ENCODE results near the gene CZIB. TPM values are rescaled to one million over a fixed set of nuclear protein-coding genes. Genes with fewer than 3 reads are reported as not detected.

Gene CZIB
- total RNA-seq, 2 experiments from 2014 or later: 38.2 to 41.3 TPM

GRCh38 chr1:53255031-53255430 is 34.6 kb upstream of the CZIB start:
- no peaks in the 10 kb centered on the region for H3K27me3 Mint-ChIP-seq
- H3K36me3 Mint-ChIP-seq (ENCODE audit: low read depth): peaks cover 70% of the 10 kb centered on the region
- DNase-seq: no peak
- ChIA-PET CTCF (interaction anchor here (1.7 kb wide), 1 partner anchor 138 kb away, joined by 6 read pairs; no protein-coding TSS in a partner anchor), POLR2A (no interaction called here)
- no peak overlapping the region for H3K4me3 Mint-ChIP-seq
- no peak overlapping the region for H3K27ac Mint-ChIP-seq
- H3K9me3 Mint-ChIP-seq: no peaks in the 10 kb centered on the region
- no peaks in the 10 kb centered on the region for H3K4me1 Mint-ChIP-seq

GRCh38 chr1:53254011-53254640 is 33.7 kb upstream of the CZIB start:
- H3K4me1 Mint-ChIP-seq: no peaks in the 10 kb centered on the region
- H3K9me3 Mint-ChIP-seq: no peaks in the 10 kb centered on the region
- ChIA-PET CTCF (interaction anchor here (1.2 to 1.7 kb wide), 2 partner anchors 24 to 139 kb away, joined by 5 to 6 read pairs; no protein-coding TSS in a partner anchor), POLR2A (interaction anchor here (0.6 kb wide), 1 partner anchor 324 kb away, joined by 4 read pairs; no protein-coding TSS in a partner anchor)
- H3K27me3 Mint-ChIP-seq: no peaks in the 10 kb centered on the region
- H3K36me3 Mint-ChIP-seq (ENCODE audit: low read depth): peaks cover 70% of the 10 kb centered on the region
- no peak overlapping the region for H3K27ac Mint-ChIP-seq
- H3K4me3 Mint-ChIP-seq: no peak overlapping the region
- no peak for DNase-seq

- no peak overlapping the region for H3K4me3 Mint-ChIP-seq
- H3K36me3 Mint-ChIP-seq (ENCODE audit: low read depth): peaks cover 60% of the 10 kb centered on the region
- H3K9me3 Mint-ChIP-seq: no peaks in the 10 kb centered on the region
- ChIA-PET POLR2A (no interaction called here), CTCF (no interaction called here)
- no peaks in the 10 kb centered on the region for H3K4me1 Mint-ChIP-seq
- no peak for DNase-seq
- no peaks in the 10 kb centered on the region for H3K27me3 Mint-ChIP-seq
- no peak overlapping the region for H3K27ac Mint-ChIP-seq
Measured at GRCh38 chr1:53250325-53250724, 29.9 kb upstream of the CZIB start.

- no peaks in the 10 kb centered on the region for H3K27me3 Mint-ChIP-seq
- H3K27ac Mint-ChIP-seq: no peak overlapping the region
- H3K9me3 Mint-ChIP-seq: no peaks in the 10 kb centered on the region
- no peaks in the 10 kb centered on the region for H3K4me1 Mint-ChIP-seq
- H3K4me3 Mint-ChIP-seq: no peak overlapping the region
- CTCF ChIA-PET: no interaction called here
- H3K36me3 Mint-ChIP-seq (ENCODE audit: low read depth): peaks cover 60% of the 10 kb centered on the region
- POLR2A ChIA-PET: no interaction called here
- DNase-seq: no peak
Measured at GRCh38 chr1:53249706-53250105, 29.3 kb upstream of the CZIB start.

GRCh38 chr1:53246261-53247134 is 26.1 kb upstream of the CZIB start:
- Mint-ChIP-seq H3K36me3 (ENCODE audit: low read depth) (peaks cover 52% of the 10 kb centered on the region), H3K9me3 (no peaks in the 10 kb centered on the region), H3K4me1 (no peaks in the 10 kb centered on the region), H3K27me3 (no peaks in the 10 kb centered on the region), H3K4me3 (no peak overlapping the region), H3K27ac (no peak overlapping the region)
- ChIA-PET CTCF (interaction anchor here (0.8 kb wide), 1 partner anchor 147 kb away, joined by 3 read pairs; no protein-coding TSS in a partner anchor), POLR2A (no interaction called here)
- DNase-seq: no peak

GRCh38 chr1:53244141-53244540 is 23.7 kb upstream of the CZIB start:
- no peak overlapping the region for H3K4me3 Mint-ChIP-seq
- DNase-seq: no peak
- no peaks in the 10 kb centered on the region for H3K9me3 Mint-ChIP-seq
- H3K36me3 Mint-ChIP-seq (ENCODE audit: low read depth): peaks cover 30% of the 10 kb centered on the region
- H3K4me1 Mint-ChIP-seq: peaks cover 2% of the 10 kb centered on the region
- ChIA-PET POLR2A (no interaction called here), CTCF (no interaction called here)
- H3K27ac Mint-ChIP-seq: no peak overlapping the region
- H3K27me3 Mint-ChIP-seq: no peaks in the 10 kb centered on the region

GRCh38 chr1:53242381-53242780 is 21.9 kb upstream of the CZIB start:
- Mint-ChIP-seq H3K27me3 (no peaks in the 10 kb centered on the region), H3K36me3 (ENCODE audit: low read depth) (peaks cover 28% of the 10 kb centered on the region), H3K4me1 (peaks cover 17% of the 10 kb centered on the region), H3K27ac (no peak overlapping the region), H3K4me3 (no peak overlapping the region), H3K9me3 (no peaks in the 10 kb centered on the region)
- CTCF ChIA-PET: no interaction called here
- POLR2A ChIA-PET: no interaction called here
- no peak for DNase-seq

- Mint-ChIP-seq H3K4me1 (peaks cover 20% of the 10 kb centered on the region), H3K4me3 (no peak overlapping the region), H3K9me3 (no peaks in the 10 kb centered on the region), H3K36me3 (ENCODE audit: low read depth) (peaks cover 24% of the 10 kb centered on the region), H3K27me3 (no peaks in the 10 kb centered on the region), H3K27ac (no peak overlapping the region)
- ChIA-PET CTCF (no interaction called here), POLR2A (no interaction called here)
- DNase-seq: no peak
Measured at GRCh38 chr1:53241828-53242227, 21.4 kb upstream of the CZIB start.

- CTCF ChIA-PET: interaction anchor here (1.3 kb wide), 1 partner anchor 56 kb away, joined by 3 read pairs; no protein-coding TSS in a partner anchor
- peak; percentile 96 for DNase-seq
- H3K27me3 Mint-ChIP-seq: no peaks in the 10 kb centered on the region
- no peaks in the 10 kb centered on the region for H3K9me3 Mint-ChIP-seq
- H3K27ac Mint-ChIP-seq: peak within 1 kb of the TSS; percentile 92
- peaks cover 35% of the 10 kb centered on the region for H3K36me3 Mint-ChIP-seq (ENCODE audit: low read depth)
- peak within 1 kb of the TSS; percentile 94 for H3K4me3 Mint-ChIP-seq
- H3K4me1 Mint-ChIP-seq: peaks cover 32% of the 10 kb centered on the region
- POLR2A ChIA-PET: interaction anchor here (1.0 to 5.6 kb wide), 3 partner anchors 10 to 39 kb away, joined by 3 to 38 read pairs (median 4); partner anchors contain the start of gene CZIB
Measured at GRCh38 chr1:53238197-53239155, 18.0 kb upstream of the CZIB start, which contains the start of gene MAGOH. Gene MAGOH (minus strand): TSS chr1:53238518. CDS start chr1:53238448, 70 bp downstream.

- CTCF ChIA-PET: interaction anchor here (0.7 to 1.3 kb wide), 3 partner anchors 51 to 159 kb away, joined by 3 read pairs; no protein-coding TSS in a partner anchor
- POLR2A ChIA-PET: interaction anchor here (1.0 to 5.6 kb wide), 3 partner anchors 10 to 39 kb away, joined by 3 to 38 read pairs (median 4); partner anchors contain the start of gene CZIB
Measured at GRCh38 chr1:53237638-53238037, 17.2 kb upstream of the CZIB start.

GRCh38 chr1:53220962-53221286 is 490 bp upstream of the CZIB start:
- Mint-ChIP-seq H3K4me1 (peaks cover 29% of the 10 kb centered on the region), H3K27ac (peak overlapping the region; percentile 92), H3K27me3 (no peaks in the 10 kb centered on the region), H3K4me3 (peak overlapping the region; percentile 89), H3K36me3 (ENCODE audit: low read depth) (peaks cover 11% of the 10 kb centered on the region), H3K9me3 (no peaks in the 10 kb centered on the region)
- DNase-seq: no peak
- ChIA-PET POLR2A (interaction anchor here (1.3 to 4.0 kb wide), 5 partner anchors 12 to 106 kb away, joined by 6 to 38 read pairs (median 13); partner anchors contain the start of genes CPT2 and MAGOH), CTCF (interaction anchor here (1.0 kb wide), 1 partner anchor 22 kb away, joined by 3 read pairs; no protein-coding TSS in a partner anchor)

More at GRCh38 chr1:53237638-53238037, 17.2 kb upstream of the CZIB start:
- DNase-seq: no peak
- peak overlapping the region; percentile 92 for H3K27ac Mint-ChIP-seq
- H3K27me3 Mint-ChIP-seq: no peaks in the 10 kb centered on the region
- peaks cover 32% of the 10 kb centered on the region for H3K4me1 Mint-ChIP-seq
- H3K36me3 Mint-ChIP-seq (ENCODE audit: low read depth): peaks cover 42% of the 10 kb centered on the region
- H3K4me3 Mint-ChIP-seq: peak overlapping the region; percentile 94
- H3K9me3 Mint-ChIP-seq: no peaks in the 10 kb centered on the region

GRCh38 chr1:53219711-53220110 is 723 bp downstream of the CZIB start:
- H3K36me3 Mint-ChIP-seq (ENCODE audit: low read depth): peaks cover 11% of the 10 kb centered on the region
- H3K4me3 Mint-ChIP-seq: peak overlapping the region; percentile 89
- H3K4me1 Mint-ChIP-seq: peaks cover 29% of the 10 kb centered on the region
- CTCF ChIA-PET: interaction anchor here (1.4 to 1.5 kb wide), 2 partner anchors 24 to 39 kb away, joined by 3 to 4 read pairs; no protein-coding TSS in a partner anchor
- no peak for DNase-seq
- H3K27ac Mint-ChIP-seq: peak overlapping the region; percentile 92
- no peaks in the 10 kb centered on the region for H3K9me3 Mint-ChIP-seq
- POLR2A ChIA-PET: interaction anchor here (1.0 to 4.0 kb wide), 7 partner anchors 9 to 107 kb away, joined by 3 to 38 read pairs (median 11); partner anchors contain the start of genes CPT2 and MAGOH
- H3K27me3 Mint-ChIP-seq: no peaks in the 10 kb centered on the region

All from activated CD4-positive, alpha-beta memory T cell treated with anti-CD3 and anti-CD28 coated beads, Interleukin-2, amount 10 ng/mL, durations not matched to agents 7 days and 5 days (primary cell).